PC-9 (cell line): Measurements from ENCODE around the gene OR2D2.
"Not testable (repeated sequence)": the region's sequence is repeated elsewhere in the genome, so short reads cannot be mapped to it uniquely, and the experiment has no call there.

Experiments used
- CTCF ChIP-seq: fragments of 200-600 bp; sonication (generic); conservative IDR thresholded peaks from 2 replicates; pipeline ENCODE4 v1.6.1; 2017; ENCODE audit warnings: mixed run types, antibody characterized with exemption, mild to moderate bottlenecking, moderate library complexity
- EZH2 ChIP-seq: fragments of 200-600 bp; sonication (generic); IDR thresholded peaks from 2 replicates; pipeline ENCODE4 v1.8.0; 2017; ENCODE audit warnings: antibody characterized with exemption, low read depth

DNA sequence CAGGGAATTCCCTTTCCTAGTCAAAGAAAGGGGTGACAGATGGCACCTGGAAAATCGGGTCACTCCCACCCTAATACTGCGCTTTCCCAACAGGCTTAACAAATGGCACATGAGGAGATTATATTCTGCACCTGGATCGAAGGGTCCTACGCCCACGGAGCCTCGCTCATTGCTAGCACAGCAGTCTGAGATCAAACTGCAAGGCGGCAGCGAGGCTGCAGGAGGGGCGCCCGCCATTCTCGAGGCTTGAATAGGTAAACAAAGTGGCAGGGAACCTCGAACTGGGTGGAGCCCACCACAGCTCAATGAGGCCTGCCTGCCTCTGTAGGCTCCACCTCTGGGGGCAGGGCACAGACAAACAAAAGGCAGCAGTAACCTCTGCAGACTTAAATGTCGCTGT, 12.5 kb upstream of the OR2D2 start:
- TF ChIP-seq CTCF, EZH2: not testable (repeated sequence)
